Measurements from ENCODE around the gene BEND7.

- no peak for TF ChIP-seq CTCF (IDR thresholded peaks at IDR 0.05)
- TF ChIP-seq POLR2A (IDR thresholded peaks at IDR 0.05) = no peak
- TF ChIP-seq POLR2AphosphoS5 (IDR thresholded peaks at IDR 0.05) = no peak
Measured at GRCh38 chr10:13472359-13472758, 56.5 kb downstream of the BEND7 start.
